Measurements from ENCODE around the gene TMEM272.
A peak's percentile ranks its signal among the peaks of the same experiment; 100 is the strongest.
"Not testable (repeated sequence)": the region's sequence is repeated elsewhere in the genome, so short reads cannot be mapped to it uniquely, and the experiment has no call there.

The TMEM272 gene

GRCh38 chr13:51828730-51829567 is 16.0 kb downstream of the TMEM272 start:
- H3K4me3 ChIP-seq (ENCODE audit: control insufficient read depth, low read depth, low read length): no peak overlapping the region
- DNase-seq (ENCODE audit: low read depth): no peak
- TF ChIP-seq, protein P1, sequence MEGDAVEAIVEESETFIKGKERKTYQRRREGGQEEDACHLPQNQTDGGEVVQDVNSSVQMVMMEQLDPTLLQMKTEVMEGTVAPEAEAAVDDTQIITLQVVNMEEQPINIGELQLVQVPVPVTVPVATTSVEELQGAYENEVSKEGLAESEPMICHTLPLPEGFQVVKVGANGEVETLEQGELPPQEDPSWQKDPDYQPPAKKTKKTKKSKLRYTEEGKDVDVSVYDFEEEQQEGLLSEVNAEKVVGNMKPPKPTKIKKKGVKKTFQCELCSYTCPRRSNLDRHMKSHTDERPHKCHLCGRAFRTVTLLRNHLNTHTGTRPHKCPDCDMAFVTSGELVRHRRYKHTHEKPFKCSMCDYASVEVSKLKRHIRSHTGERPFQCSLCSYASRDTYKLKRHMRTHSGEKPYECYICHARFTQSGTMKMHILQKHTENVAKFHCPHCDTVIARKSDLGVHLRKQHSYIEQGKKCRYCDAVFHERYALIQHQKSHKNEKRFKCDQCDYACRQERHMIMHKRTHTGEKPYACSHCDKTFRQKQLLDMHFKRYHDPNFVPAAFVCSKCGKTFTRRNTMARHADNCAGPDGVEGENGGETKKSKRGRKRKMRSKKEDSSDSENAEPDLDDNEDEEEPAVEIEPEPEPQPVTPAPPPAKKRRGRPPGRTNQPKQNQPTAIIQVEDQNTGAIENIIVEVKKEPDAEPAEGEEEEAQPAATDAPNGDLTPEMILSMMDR (IDR thresholded peaks at IDR 0.05; ENCODE audit: control insufficient read depth, insufficient read depth, low read depth, low read length, missing control alignments): no peak

- no peak for DNase-seq (ENCODE audit: low read depth)
- H3K4me3 ChIP-seq (ENCODE audit: control insufficient read depth, low read depth, low read length): no peak overlapping the region
- TF ChIP-seq, protein P1 (IDR thresholded peaks at IDR 0.05; ENCODE audit: control insufficient read depth, insufficient read depth, low read depth, low read length, missing control alignments): no peak
Measured at GRCh38 chr13:51827254-51827653, 17.7 kb downstream of the TMEM272 start.

DNA sequence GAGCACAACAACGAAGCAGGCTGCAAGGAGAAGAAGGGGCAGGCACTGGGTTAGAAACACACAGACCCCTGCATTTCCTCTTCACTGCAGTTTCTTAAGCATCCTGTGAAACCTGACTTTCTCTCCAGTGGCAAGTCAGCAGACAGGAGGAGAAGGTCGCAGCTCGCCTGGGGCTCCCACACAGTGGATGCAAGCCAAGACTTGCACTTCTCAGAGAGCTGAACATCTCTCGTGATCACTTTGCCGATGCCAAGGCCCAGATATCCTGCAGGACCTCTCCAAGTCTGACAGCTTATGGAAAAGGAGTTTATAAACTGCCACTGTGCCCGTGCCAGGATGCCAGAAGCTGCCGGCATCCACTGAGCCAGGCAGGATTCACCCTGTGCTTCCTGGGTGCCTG is 18.4 kb downstream of the TMEM272 start:
- TF ChIP-seq, protein P1 (IDR thresholded peaks at IDR 0.05; ENCODE audit: control insufficient read depth, insufficient read depth, low read depth, low read length, missing control alignments): no peak
- DNase-seq (ENCODE audit: low read depth): no peak
- H3K4me3 ChIP-seq (ENCODE audit: control insufficient read depth, low read depth, low read length): no peak overlapping the region

DNA sequence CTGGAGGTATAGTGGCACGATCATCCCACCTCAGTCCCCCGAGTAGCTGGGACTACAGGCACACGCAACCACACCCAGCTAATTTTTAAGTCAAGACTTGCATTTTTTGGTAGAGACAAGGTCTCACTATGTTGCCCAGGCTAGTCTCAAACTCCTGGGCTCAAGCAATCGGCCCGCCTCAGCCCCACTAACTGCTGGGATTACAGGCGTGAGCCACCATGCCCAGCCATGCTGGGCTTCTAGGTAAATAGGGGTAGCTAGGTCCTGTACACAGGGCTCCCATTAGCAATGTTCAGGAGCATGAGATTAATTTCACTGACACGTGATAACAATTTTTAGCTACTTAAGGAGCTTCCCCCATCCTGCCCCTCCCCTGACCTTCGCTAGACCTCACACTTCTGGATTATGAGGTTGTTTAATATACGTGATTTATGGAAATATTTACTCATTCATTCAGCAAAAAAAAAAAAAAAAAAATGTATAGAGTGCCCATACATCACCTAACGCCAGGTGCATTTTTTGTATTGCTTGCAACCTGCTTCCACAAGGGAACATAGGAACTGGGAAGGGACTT is 19.2 kb downstream of the TMEM272 start:
- no peak for DNase-seq (ENCODE audit: low read depth)
- no peak overlapping the region for H3K4me3 ChIP-seq (ENCODE audit: control insufficient read depth, low read depth, low read length)
- TF ChIP-seq, protein P1 (IDR thresholded peaks at IDR 0.05; ENCODE audit: control insufficient read depth, insufficient read depth, low read depth, low read length, missing control alignments): no peak

DNA sequence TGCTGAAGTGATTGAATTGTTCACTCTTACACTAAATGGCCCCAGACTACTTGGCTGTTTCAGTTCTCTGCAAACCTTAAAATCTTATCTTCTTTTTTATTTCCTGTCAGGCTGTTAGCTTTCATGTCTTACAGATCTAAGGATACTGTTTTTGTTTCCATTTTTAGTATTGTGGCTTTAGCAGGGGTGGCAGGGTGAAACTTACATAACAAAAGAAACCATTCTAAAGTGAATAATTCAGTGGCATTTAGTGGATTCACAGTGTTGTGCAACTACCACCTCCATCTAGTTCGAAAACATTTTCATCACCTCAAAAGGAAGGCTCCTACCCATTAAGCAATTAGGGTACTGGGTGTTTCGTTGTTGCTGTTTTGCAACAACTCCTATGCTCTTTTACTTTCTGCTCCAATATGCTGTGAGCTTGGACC is 19.8 kb downstream of the TMEM272 start:
- no peak overlapping the region for H3K4me3 ChIP-seq (ENCODE audit: control insufficient read depth, low read depth, low read length)
- DNase-seq (ENCODE audit: low read depth): peak; percentile 46
- TF ChIP-seq, protein P1 (IDR thresholded peaks at IDR 0.05; ENCODE audit: control insufficient read depth, insufficient read depth, low read depth, low read length, missing control alignments): no peak

DNA sequence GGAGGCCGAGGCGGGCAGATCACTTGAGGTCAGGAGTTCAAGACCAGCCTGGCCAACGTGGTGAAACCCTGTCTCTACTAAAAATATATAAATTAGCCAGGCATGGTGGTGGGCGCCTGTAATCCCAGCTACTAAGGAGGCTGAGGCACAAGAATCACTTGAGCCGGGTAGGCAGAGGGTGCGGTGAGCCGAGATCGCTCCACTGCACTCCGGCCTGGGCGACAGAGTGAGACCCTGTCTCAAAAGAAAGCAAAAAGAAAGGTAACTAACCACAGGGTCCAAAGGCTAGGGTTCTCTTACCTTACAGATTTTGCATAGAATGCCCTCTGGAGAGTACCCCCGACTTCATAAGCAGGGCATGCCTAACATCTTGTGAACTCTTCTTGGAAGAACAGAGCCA is 20.3 kb downstream of the TMEM272 start:
- not testable (repeated sequence) for DNase-seq (ENCODE audit: low read depth)

GRCh38 chr13:51823863-51824262 is 21.1 kb downstream of the TMEM272 start:
- no peak overlapping the region for H3K4me3 ChIP-seq (ENCODE audit: control insufficient read depth, low read depth, low read length)
- TF ChIP-seq, protein P1 (IDR thresholded peaks at IDR 0.05; ENCODE audit: control insufficient read depth, insufficient read depth, low read depth, low read length, missing control alignments): no peak
- DNase-seq (ENCODE audit: low read depth): no peak

More for the DNA sequence above, 20.3 kb downstream of the TMEM272 start:
- not testable (repeated sequence) for H3K4me3 ChIP-seq (ENCODE audit: control insufficient read depth, low read depth, low read length)

All from AG09309 (cell line).